SKM-1 (cell line): Measurements from ENCODE around the gene KDM5D.

ENCODE experiments used
- DNase-seq: peaks from one replicate; lab custom pipeline; 2025; ENCODE audit not compliant: unreplicated experiment; lab: John Stamatoyannopoulos, UW

The KDM5D gene

GRCh38 chrY:19744381-19745378, at the start of gene KDM5D:
TSS of gene KDM5D (minus strand) at chrY:19744726. CDS start at chrY:19744534, 192 bp downstream.
- no peak for DNase-seq

DNA sequence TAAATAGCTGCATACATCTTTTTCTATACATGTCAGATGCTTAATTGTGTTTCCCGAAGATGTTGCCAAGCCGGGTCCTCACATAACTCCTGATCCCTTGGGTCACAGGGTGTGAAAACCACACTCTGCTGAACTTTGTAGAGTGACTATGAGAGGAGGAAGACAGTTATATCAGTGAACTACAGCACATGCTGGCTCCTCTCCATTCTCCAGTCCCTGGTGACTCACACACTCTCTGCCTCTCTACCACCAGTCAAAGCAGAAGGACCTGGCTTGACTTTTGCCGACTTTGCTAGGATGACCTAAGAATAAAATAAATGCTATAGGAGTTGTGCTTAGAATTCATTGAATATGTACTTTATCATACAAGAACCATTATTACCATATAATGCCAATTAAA, 23.8 kb upstream of the KDM5D start:
- no peak for DNase-seq

- DNase-seq = no peak
Measured at GRCh38 chrY:19743331-19743730, 1.2 kb downstream of the KDM5D start.

DNA sequence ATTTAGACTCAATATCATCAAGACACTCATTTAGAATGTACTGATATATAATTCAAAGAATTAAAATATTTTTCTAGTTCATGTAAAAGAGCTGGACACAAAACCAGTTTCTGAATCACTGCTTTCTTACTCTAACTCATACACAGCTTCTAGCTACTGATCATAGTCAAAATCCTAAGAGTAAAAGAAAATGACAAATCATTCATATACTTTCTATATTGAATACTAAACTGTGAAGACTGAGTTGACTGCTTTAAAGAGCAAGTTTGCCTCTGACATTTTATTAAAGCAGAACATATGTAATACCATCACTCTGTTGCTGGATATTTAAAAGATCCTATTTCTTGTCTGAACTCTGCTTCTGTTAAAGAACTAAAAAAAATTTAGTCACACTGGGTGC, 2.4 kb downstream of the KDM5D start:
- no peak for DNase-seq

GRCh38 chrY:19734425-19734824, 10.1 kb downstream of the KDM5D start:
- DNase-seq = no peak

DNA sequence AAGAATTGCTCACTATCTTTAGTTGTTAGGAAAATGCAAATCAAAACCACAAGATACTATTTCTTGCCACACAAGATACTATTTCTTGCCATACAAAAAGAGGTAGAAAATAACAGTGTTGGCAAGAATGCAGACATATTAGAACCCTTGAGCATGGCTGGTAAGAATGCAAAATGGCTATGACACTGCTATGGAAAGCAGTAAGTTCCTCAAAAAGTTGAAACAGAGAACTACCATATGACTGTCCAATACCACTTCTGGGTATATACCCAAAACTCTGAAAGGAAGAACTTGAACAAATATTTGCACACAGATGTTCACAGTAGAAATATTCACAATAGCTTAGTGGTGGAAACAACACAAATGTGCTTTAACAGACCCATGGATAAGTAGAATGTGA, 26.6 kb downstream of the KDM5D start:
- no peak for DNase-seq

DNA sequence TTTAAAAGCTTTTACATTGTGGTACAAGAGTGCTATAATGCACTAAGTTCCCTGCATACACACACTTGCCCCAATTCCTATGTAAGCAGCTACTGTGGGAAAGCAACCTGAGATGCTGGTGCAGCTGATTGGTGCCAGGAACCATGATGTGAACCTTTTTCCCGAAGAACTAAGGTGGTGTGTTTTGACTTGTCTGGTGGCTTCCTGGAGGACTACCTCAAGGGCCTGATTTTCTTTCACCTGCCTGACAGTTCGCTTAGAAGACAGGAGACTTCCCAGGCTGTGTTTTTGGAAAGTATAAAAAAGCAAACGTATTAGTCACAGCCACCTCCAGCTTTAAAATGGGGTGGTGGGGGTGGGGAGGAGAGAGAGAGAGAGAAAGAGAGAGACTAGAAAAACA, 27.4 kb downstream of the KDM5D start:
- no peak for DNase-seq

GRCh38 chrY:19715226-19715625, 29.3 kb downstream of the KDM5D start:
- DNase-seq = no peak

- DNase-seq = no peak
Measured at GRCh38 chrY:19713430-19713829, 31.1 kb downstream of the KDM5D start.

- no peak for DNase-seq
Measured at GRCh38 chrY:19706273-19706672, 38.3 kb downstream of the KDM5D start.

GRCh38 chrY:19698495-19698894, 46.0 kb downstream of the KDM5D start:
- DNase-seq = no peak

DNA sequence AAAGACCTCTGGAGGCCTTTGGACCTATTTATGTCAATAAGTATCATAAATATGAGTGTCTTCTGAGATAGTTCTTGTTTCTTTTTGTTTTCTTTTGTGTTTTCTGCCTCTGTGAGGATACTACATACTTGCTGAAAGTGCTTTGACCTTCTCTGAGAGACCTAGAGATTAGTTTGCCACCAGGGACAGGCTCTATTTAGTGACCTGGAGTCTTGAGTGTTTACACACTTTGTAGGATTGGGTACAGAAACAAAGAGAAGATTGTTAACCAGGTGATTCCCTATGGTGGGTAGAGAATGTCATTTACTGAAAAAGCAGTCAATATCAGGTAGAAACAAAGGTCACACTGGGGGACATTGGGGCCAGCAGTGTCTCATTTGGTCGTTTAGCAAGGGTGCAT, 63.7 kb downstream of the KDM5D start:
- no peak for DNase-seq
